Motor neuron (in vitro differentiated cells): ENCODE measurements around the gene SLC44A2. TPM values are rescaled to one million over a fixed set of nuclear protein-coding genes. Genes with fewer than 3 reads are reported as not detected.

Source experiments
- ATAC-seq, 8 experiments: fragments of 200-7000 bp; cut with Tn5 transposase; replicated peaks in 6 of 8; 2 replicates each; pipeline ENCODE4 v1.8.0; 2021; ENCODE audit warnings: mild to moderate bottlenecking in 8 of 8, moderate library complexity in 8 of 8
- H3K27ac ChIP-seq, 2 donors: fragments of 250-450 bp; sonication (Bioruptor Pico); 2 replicates each; pipeline ENCODE4 v1.9.0; 2021; ENCODE audit warnings: antibody characterized with exemption in 2 of 2, mild to moderate bottlenecking in 2 of 2, moderate library complexity in 1 of 2
- H3K4me1 ChIP-seq, 2 donors: fragments of 250-450 bp; sonication (Bioruptor Pico); replicated peaks in 1 of 2; 2 replicates each; pipeline ENCODE4 v1.6.1; 2021; ENCODE audit warnings: antibody characterized with exemption in 2 of 2, mild to moderate bottlenecking in 2 of 2, moderate library complexity in 1 of 2
- H3K4me3 ChIP-seq, 5 donors: fragments of 250-450 bp; sonication (Bioruptor Pico); 2 replicates each; pipeline ENCODE4 v1.9.0; 2021; ENCODE audit warnings: antibody characterized with exemption in 5 of 5, mild to moderate bottlenecking in 5 of 5, moderate library complexity in 4 of 5
- WGBS, 10 experiments: fragments of 450-650 bp; shearing (Covaris generic); methylation state at CpG; one replicate each; pipeline ENCODE4 v1.0.0; 2022; 5-methylcytosine and 5-hydroxymethylcytosine counted together
- in situ Hi-C, 9 experiments: fragments of 400-800 bp; cut with MboI; loops; one replicate each; pipeline ENCODE4 v1.15.0; 2021; ENCODE audit warnings: low sequenced_read_pairs in 9 of 9, low pct_unique_long_range_greater_than_20kb in 2 of 9; ENCODE audit not compliant: unreplicated experiment in 9 of 9
- total RNA-seq, 8 experiments: library from RNA; unstranded; fragments of 300-600 nt; gene quantifications; 2 replicates each; pipeline versions ENCODE4 v1.2.3 to v1.2.4, GENCODE V29; 2022

SLC44A2 gene
- total RNA-seq, 8 experiments from 2014 or later, result 18.6 to 157 (median 83.2) TPM

DNA sequence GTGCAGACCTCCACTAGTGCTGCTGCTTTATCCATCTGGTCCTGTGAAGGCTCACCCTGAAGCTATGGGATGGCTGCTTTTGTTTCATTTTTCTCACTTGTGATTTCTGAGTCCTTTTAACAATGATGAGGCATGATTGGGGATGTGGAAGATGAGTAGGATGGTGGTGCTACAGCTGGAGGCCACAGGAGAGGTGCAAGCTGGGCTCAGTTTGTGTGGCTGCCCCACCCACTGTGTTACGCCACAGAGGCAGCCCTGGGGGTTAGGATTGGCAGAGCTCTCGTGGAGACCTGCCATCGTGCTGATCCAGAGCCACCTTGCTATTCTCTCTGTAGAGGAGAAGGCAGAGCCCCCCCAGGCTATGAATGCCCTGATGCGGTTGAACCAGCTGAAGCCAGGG lies 56.3 kb downstream of the SLC44A2 start:
- Histone ChIP-seq H3K4me3 (no peak overlapping the region), H3K27ac (no peak overlapping the region), H3K4me1 (peaks cover 7 to 9% of the 10 kb centered on the region in 2 donors)
- WGBS, 10 experiments, result 83 to 100% (median 100%) methylated on average over 1 to 2 of the region's 4 CpGs; no CpG with 5 or more reads in 5 of the 10 experiments
- in situ Hi-C loops, result no loop called here
- ATAC-seq, result no peak

- in situ Hi-C loops, result no loop called here
- ATAC-seq, result no peak
- WGBS, 10 experiments, result 50 to 100% (median 86%) methylated on average over 1 to 5 of the region's 15 CpGs; no CpG with 5 or more reads in 5 of the 10 experiments
- H3K4me3 ChIP-seq, result no peak overlapping the region
- no peak overlapping the region for H3K27ac ChIP-seq
- peaks cover 11 to 13% of the 10 kb centered on the region in 2 donors for H3K4me1 ChIP-seq
These were observed 57.2 kb downstream of the SLC44A2 start for GRCh38 chr19:10682397-10683063.

DNA sequence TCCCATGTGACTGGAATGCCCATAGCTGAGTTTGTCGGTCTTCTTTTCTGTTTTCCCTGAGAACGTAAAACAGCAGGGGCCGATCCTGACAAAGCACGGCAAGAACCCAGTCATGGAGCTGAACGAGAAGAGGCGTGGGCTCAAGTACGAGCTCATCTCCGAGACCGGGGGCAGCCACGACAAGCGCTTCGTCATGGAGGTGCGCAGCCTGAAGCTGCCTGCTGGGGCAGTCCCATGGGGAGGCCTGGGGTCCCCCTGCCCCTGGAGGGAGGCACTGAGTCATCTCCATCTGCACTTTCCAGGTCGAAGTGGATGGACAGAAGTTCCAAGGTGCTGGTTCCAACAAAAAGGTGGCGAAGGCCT lies 57.7 kb downstream of the SLC44A2 start:
- no peak for ATAC-seq
- peaks cover 11 to 13% of the 10 kb centered on the region in 2 donors for H3K4me1 ChIP-seq
- no peak overlapping the region for H3K27ac ChIP-seq
- in situ Hi-C loops, result no loop called here
- 78 to 100% (median 96%) methylated on average over 1 to 11 of the region's 15 CpGs; no CpG with 5 or more reads in 6 of the 10 experiments for WGBS, 10 experiments
- H3K4me3 ChIP-seq, result no peak overlapping the region

- H3K27ac ChIP-seq, result no peak overlapping the region
- WGBS, 10 experiments, result 82 to 100% (median 96%) methylated on average over 3 to 14 of the region's 21 CpGs; no CpG with 5 or more reads in 7 of the 10 experiments
- in situ Hi-C loops, result no loop called here
- peaks cover 11 to 13% of the 10 kb centered on the region in 2 donors for H3K4me1 ChIP-seq
- ATAC-seq, result no peak
- no peak overlapping the region for H3K4me3 ChIP-seq
These were observed 58.2 kb downstream of the SLC44A2 start for GRCh38 chr19:10683582-10683981.

- H3K4me1 ChIP-seq, result peaks cover 11 to 13% of the 10 kb centered on the region in 2 donors
- no peak overlapping the region for H3K27ac ChIP-seq
- no peak overlapping the region for H3K4me3 ChIP-seq
- no peak for ATAC-seq
- WGBS, 10 experiments, result 60 to 100% (median 94%) methylated on average over 1 to 5 of the region's 5 CpGs; no CpG with 5 or more reads in 1 of the 10 experiments
- in situ Hi-C loops, result no loop called here
These were observed 59.9 kb downstream of the SLC44A2 start for GRCh38 chr19:10685210-10685609.

DNA sequence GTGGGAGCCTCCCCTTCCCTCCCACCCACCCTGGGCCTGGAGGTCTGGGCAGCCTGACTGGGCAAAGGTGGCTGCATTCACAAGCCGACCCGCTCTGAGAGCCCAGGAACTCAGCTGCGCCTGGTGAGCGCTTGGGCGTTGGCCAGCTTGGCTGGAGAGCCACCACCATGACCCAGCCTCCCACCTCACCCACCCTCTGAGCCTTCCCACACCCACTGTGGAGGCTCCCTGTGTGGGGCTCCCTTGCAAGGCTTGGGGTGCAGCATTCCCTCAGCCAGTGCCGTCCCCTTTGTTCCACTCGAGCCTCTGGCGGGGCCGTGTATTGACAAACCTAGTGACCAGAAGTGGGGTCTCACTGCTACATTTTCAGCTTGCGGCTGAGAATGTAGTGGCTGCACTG lies 60.8 kb downstream of the SLC44A2 start:
- peak overlapping the region; percentile 69 to 80 for H3K27ac ChIP-seq
- 100% methylated on average over 1 of the region's 10 CpGs; no CpG with 5 or more reads in 9 of the 10 experiments for WGBS, 10 experiments
- peaks cover 11 to 13% of the 10 kb centered on the region in 2 donors for H3K4me1 ChIP-seq
- ATAC-seq, result peak in 4 of 8 experiments; percentile 4 to 13 (median 10)
- H3K4me3 ChIP-seq, result no peak overlapping the region
- in situ Hi-C loops, result no loop called here

- no peak overlapping the region for H3K4me3 ChIP-seq
- peak overlapping the region; percentile 69 to 80 for H3K27ac ChIP-seq
- in situ Hi-C loops, result no loop called here
- peaks cover 11 to 13% of the 10 kb centered on the region in 2 donors for H3K4me1 ChIP-seq
- WGBS, 10 experiments, result 33 to 100% (median 60%) methylated on average over 1 to 10 of the region's 31 CpGs; no CpG with 5 or more reads in 5 of the 10 experiments
- peak in 7 of 8 experiments; percentile 85 to 91 (median 91) for ATAC-seq
These were observed 61.5 kb downstream of the SLC44A2 start for GRCh38 chr19:10686661-10687517.

DNA sequence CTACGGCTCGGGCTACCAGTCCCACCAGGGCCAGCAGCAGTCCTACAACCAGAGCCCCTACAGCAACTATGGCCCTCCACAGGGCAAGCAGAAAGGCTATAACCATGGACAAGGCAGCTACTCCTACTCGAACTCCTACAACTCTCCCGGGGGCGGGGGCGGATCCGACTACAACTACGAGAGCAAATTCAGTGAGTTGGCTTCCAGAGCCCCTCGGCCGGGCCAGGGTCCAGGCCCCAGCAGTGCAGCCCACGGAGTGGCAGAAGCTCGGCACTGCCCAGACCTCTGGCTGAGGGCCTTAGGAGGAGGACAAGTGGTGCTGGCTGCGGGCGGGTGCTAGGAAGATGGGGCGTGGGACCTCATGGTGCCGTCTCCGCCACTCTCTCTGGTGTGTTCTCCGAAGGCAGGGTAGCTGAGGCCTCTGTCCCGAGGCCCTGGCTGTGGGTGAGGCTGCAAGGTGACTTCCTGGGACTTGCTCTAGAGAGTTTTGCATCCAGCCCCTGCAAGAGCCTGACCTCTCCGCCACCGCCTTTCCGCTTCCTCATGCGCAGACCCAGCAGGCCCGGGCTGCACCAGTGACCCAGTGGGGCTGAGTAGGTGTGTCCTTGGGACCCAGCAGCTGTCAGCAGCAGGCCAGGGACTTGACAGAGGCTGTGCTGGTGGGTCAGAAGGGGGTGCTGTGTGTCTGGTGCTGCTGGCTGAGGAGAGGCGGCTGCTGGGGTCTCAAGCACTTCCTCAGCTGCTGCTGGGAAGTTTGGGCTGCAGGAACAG lies 62.4 kb downstream of the SLC44A2 start:
- no peak overlapping the region for H3K4me3 ChIP-seq
- 82 to 100% (median 90%) methylated on average over 3 to 16 of the region's 25 CpGs; no CpG with 5 or more reads in 5 of the 10 experiments for WGBS, 10 experiments
- in situ Hi-C loops, result no loop called here
- ATAC-seq, result no peak
- peaks cover 11 to 13% of the 10 kb centered on the region in 2 donors for H3K4me1 ChIP-seq
- H3K27ac ChIP-seq, result peak overlapping the region; percentile 69 to 80

DNA sequence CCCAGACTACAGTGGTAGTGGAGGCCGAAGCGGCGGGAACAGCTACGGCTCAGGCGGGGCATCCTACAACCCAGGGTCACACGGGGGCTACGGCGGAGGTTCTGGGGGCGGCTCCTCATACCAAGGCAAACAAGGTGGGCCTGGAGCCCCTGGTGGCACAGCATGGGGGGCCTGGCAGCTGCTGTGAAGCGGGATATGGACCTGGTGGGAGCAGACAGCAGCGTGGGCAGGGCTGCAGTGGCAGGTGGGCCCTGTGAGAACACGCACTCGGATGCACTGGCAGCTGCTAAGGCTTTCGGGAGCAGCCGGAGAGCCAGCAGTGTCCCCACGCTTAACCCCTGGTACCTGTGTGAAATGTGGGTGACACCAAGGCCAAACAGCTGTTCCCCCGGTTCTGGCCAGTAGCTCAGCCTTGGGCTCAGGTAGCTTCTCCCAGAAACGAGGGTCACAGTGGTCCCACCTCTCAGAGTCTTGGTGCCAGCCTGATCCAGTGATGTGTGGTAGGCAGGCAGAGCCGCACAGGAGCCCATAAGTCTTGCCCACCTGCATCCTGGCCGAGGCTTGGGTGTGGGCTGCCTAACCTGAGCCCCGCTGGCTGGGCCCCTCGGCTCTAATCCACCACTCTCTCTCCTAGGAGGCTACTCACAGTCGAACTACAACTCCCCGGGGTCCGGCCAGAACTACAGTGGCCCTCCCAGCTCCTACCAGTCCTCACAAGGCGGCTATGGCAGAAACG lies 63.4 kb downstream of the SLC44A2 start:
- in situ Hi-C loops, result no loop called here
- ATAC-seq, result no peak
- Histone ChIP-seq H3K4me1 (peaks cover 11 to 13% of the 10 kb centered on the region in 2 donors), H3K27ac (no peak overlapping the region), H3K4me3 (no peak overlapping the region)
- WGBS, 10 experiments, result 80 to 100% (median 97%) methylated on average over 1 to 7 of the region's 27 CpGs; no CpG with 5 or more reads in 4 of the 10 experiments

GRCh38 chr19:10690341-10690781 lies 65.0 kb downstream of the SLC44A2 start:
- peak in 1 of 8 experiments; percentile 13 for ATAC-seq
- no peak overlapping the region for H3K4me3 ChIP-seq
- 80 to 100% (median 93%) methylated on average over 1 to 5 of the region's 7 CpGs; no CpG with 5 or more reads in 5 of the 10 experiments for WGBS, 10 experiments
- in situ Hi-C loops, result no loop called here
- peaks cover 11 to 13% of the 10 kb centered on the region in 2 donors for H3K4me1 ChIP-seq
- H3K27ac ChIP-seq, result no peak overlapping the region

GRCh38 chr19:10691178-10691881 lies 66.0 kb downstream of the SLC44A2 start:
- Histone ChIP-seq H3K27ac (no peak overlapping the region), H3K4me3 (no peak overlapping the region), H3K4me1 (peaks cover 5 to 10% of the 10 kb centered on the region in 2 donors)
- no peak for ATAC-seq
- 80 to 100% (median 91%) methylated on average over 1 to 7 of the region's 23 CpGs; no CpG with 5 or more reads in 4 of the 10 experiments for WGBS, 10 experiments
- in situ Hi-C loops, result no loop called here
